AG08396 (cell line): Measurements from ENCODE around the gene IL36RN.

Experiments used
- DNase-seq: peaks from one replicate; pipeline ENCODE4 v3.0.0; 2012; ENCODE audit warnings: low spot score, mixed read lengths

The IL36RN gene

DNA sequence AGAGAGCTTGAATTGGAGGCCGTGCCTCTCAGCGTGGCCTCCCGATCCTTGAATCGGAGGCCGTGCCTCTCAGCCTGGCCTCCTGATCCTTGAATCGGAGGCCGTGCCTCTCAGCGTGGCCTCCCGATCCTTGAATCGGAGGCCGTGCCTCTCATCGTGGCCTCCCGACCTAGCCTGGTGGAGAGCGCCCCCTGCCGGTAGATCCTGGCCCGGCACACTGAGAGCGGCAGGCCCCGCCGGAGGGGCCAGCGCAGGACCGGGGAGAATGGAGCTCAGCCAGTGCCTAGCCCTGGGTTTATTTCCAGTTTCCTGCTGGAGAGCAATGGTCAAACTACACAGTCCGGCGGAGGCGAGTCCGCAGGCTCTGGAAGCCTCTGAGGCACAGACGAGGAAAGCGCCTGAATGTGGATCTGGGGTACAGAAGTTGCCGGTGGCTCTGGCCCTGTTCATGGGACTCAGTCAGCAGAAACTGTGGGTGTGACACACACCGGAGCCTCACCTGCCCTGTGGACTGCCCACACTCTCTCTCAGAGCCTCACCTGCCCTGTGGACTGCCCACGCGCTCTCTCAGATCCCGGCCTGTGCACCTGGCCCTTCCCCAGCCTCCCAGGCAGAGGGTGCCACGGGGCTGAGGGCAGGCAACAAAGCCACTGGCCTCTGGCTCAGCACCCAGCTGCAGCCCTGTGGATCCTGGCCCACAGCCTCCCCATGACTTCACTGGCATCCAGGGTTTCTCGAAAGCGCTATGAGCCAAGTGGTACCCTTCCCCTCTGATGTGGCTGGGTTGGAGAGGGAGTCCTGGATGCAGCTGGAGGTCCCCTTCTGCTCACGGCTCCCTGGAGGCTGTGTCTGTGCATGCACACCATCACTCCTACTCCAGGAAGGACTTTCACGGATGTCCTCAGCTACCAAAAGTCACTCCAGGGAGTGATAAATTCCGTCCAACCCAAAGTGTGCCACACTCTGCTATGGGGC lies 7.8 kb upstream of the IL36RN start:
- no peak for DNase-seq

DNA sequence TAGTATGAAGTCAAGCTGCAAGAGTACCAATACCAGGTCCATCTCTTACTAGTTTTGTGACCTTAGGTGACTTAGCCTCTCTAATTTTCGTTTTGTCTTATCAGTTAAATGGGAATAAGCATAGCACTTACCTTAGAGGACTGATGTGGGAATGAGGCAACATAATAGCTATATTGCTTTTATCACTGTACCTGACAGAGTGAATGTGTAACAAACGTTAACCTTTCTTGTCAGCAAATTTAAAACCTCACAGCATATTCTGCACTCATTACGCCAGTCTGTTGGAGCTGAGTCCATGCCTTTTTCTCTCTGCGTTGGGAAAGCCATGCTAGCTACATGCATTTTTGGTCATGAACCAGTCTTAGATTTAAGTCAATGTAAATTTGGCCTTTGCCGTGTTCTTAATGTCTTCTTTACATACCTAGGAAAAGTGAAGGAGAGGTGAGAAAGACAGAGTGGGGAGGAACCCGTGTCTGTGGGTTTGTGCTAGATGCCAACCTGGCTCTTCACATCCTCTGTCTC lies 6.5 kb upstream of the IL36RN start, which contains the start of gene IL36B:
TSS of gene IL36B (minus strand) at position 472 of the 522 bp plus-strand sequence.
- DNase-seq, result no peak

DNA sequence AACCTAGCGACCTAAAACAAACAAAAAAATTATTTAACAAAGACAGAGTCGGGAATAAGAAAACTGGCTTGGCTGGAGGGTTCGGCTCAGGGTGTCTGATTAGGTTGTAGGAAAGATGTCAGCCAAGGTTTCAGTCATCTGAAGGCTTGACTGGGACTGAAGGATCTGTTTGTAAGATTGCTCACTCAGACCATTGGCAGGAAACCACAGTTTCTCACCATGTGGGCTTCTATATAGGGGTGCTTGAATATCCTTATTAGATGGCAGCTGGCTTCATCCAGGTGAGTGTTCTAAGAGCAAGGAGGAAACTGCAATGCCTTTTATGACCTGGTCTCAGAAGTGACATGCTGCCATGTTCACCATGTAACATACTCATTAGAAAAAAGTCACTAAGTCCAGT lies 5.3 kb upstream of the IL36RN start:
- no peak for DNase-seq

GRCh38 chr2:113054066-113054465 lies 4.9 kb upstream of the IL36RN start:
- DNase-seq, result no peak

DNA sequence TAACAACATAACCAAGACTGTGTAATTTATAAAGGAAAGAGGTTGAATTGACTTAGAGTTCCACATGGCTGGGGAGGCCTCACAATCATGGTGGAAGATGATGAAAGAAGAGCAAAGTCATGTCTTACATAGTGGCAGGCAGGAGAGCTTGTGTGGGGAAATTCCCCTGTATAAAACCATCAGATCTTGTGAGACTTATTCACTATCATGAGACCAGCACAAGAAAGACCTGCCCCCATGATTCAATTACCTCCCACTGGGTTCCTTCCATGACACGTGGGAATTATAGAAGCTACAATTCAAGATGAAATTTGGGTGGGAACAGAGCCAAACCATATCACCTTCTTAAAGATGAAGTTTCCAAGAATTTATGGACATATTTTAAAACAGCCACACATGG lies 2.5 kb upstream of the IL36RN start:
- DNase-seq, result no peak

DNA sequence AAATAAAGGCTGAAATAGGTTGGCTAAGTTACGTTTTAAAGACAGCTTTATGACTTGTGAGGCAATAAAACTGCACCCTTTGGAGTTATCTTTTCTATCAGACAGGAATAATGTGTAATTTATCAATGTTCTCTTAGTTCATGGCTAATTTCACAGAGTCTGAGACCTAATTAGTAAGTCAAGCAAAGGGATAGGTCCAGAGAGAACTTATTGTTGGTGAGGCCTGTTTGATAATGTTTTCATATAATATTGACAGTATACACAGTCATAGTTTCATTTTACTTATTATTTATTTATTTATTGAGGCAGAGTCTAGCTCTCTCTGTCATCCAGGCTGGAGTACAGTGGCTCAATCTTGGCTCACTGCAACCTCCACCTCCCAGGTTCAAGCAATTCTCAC lies 1.9 kb upstream of the IL36RN start:
- DNase-seq, result no peak

DNA sequence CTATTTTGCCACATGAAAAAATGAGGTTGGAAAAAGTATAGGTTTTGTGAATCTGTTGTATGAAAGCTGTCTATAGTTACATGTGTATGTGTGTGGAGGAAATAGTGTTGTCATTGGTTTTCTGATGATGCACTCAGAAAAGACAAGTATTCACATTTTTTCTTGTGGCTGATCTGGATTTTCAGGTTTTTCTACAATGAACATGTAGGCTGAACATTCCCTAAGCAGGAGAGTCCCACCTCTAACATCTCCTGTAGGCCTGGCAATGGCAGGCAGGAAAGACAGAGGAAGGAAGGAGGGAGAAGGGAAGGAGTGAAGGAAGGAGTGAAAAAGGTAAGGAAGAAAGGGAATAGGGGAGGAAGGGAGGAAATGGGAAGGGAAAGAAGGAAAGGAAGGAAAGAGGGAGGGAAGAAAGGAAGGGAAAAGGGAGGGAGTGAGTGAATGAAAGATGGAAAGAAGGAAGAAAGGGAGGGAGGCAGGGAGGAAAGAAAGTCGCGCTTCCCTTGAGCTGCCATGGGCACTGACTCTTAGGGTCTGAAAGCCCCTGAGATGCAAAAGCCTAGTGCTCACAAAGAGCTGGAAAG lies 495 bp upstream of the IL36RN start:
- DNase-seq, result no peak

- no peak for DNase-seq
These were observed 1.4 kb downstream of the IL36RN start for GRCh38 chr2:113060396-113060795.

DNA sequence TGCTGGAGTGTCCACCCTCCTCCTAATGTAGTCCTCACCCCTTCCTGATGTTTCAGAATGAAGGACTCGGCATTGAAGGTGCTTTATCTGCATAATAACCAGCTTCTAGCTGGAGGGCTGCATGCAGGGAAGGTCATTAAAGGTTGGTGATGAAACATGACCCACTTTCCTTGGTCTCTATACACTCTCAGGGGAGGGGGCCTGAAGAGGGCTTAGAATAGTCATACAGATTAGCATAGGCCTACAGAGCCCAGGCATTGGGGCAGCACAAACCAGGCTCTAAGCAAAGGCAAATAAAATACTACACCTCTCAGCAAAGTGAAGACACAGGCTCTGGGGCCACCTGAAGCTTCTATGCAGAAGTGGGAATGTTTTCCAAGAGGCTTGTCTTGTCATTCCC lies 1.8 kb downstream of the IL36RN start:
- DNase-seq, result no peak

GRCh38 chr2:113061241-113061640 lies 2.2 kb downstream of the IL36RN start:
- DNase-seq, result no peak

DNA sequence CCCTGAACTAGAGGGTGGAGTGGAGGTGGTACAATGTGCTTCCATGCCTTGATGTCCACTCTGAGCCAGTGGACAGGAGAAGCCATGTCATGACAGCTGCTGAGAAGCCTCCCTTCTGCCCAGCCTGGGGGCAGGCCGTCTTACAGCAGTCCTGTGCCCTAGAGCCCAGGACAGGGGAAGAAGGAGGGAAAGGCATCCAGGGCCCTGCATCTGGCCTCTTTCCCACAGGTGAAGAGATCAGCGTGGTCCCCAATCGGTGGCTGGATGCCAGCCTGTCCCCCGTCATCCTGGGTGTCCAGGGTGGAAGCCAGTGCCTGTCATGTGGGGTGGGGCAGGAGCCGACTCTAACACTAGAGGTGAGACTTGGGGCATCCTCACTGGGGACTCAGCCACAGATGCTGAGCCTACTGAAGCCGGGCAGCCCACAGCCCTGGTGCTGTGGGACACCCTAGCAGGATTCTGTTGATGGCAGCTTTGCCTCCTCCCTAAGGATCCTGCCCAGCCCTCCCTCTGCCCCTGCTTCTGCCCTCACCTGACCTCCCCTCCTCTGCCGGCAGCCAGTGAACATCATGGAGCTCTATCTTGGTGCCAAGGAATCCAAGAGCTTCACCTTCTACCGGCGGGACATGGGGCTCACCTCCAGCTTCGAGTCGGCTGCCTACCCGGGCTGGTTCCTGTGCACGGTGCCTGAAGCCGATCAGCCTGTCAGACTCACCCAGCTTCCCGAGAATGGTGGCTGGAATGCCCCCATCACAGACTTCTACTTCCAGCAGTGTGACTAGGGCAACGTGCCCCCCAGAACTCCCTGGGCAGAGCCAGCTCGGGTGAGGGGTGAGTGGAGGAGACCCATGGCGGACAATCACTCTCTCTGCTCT lies 3.1 kb downstream of the IL36RN start:
- no peak for DNase-seq

DNA sequence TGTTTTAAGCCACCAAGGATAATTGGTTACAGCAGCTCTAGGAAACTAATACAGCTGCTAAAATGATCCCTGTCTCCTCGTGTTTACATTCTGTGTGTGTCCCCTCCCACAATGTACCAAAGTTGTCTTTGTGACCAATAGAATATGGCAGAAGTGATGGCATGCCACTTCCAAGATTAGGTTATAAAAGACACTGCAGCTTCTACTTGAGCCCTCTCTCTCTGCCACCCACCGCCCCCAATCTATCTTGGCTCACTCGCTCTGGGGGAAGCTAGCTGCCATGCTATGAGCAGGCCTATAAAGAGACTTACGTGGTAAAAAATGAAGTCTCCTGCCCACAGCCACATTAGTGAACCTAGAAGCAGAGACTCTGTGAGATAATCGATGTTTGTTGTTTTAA lies 5.3 kb downstream of the IL36RN start:
- no peak for DNase-seq

DNA sequence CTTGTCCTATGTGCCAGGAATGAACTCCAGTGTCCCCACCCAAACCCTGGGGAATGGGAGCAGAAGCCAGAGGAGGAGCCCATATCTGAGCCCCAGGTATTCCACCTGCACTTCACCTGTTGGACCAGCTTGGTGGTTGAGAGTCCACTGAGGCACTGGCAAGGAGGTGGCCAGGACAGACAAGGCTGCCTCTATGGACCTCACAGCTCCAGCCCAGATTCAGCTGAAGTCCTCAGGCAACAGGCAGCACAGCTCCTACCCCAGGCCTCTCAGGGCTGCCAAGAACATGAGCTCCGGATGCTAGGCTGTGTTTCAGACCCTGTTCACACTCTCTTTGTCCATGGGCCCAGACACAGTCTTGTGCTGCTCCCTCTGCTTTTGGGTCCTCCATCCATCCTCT lies 5.9 kb downstream of the IL36RN start:
- DNase-seq, result no peak

GRCh38 chr2:113067681-113068080 lies 8.7 kb downstream of the IL36RN start, which contains the start of gene IL1F10:
Gene IL1F10, plus strand, starts transcription at chr2:113067970. Its CDS starts 4,769 bp downstream, at chr2:113072739.
- no peak for DNase-seq

DNA sequence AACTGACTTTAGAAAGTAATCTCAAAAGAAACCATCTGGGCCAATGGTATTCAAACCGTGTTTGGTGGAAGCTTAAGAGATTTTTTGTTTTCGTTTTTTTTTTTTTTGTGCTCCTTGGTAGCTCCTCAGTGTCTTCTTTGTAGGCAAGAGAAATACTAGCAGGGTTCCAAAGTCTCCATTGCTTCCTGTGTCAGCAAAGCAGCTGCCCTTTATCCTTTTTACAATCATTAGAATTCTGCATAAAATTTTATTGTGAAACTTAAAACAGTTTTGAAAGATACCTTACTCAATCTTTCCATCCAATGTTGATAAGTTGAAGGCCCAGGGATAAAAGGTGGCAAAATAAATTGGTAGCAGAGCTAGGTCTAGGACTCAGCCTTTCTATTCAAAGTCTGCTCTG lies 9.3 kb downstream of the IL36RN start:
- DNase-seq, result no peak

- no peak for DNase-seq
These were observed 9.9 kb downstream of the IL36RN start for GRCh38 chr2:113068706-113069485.

GRCh38 chr2:113069676-113070605 lies 10.9 kb downstream of the IL36RN start:
- DNase-seq, result no peak

GRCh38 chr2:113070606-113070975 lies 11.6 kb downstream of the IL36RN start:
- DNase-seq, result no peak

- no peak for DNase-seq
These were observed 13.6 kb downstream of the IL36RN start for GRCh38 chr2:113072584-113072983.

DNA sequence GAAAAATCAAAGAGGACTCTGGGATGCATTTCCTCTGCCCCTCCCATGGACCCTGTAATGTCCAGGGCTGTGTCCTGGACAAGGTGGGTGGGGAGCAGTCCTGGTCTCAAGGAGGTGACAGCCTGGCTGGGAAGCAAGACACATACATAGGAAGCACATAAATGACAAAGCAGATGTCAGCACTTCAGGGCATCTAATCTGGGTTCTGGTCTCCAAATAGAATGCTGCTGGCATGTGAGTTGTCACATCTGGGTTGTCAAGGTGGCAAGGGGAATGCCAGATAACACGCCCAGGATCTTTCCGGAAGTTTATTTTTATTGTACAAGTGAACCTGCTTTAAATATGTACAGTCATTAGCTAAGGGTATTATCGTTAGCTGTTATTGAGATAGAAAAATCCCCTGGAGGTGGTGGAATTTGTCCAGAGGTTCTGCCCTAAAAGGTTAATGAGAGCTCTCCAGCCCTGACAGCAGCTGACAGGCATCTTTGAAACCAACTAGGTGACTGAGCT lies 14.4 kb downstream of the IL36RN start:
- no peak for DNase-seq
